ENCODE data around the gene VGF.

DNA sequence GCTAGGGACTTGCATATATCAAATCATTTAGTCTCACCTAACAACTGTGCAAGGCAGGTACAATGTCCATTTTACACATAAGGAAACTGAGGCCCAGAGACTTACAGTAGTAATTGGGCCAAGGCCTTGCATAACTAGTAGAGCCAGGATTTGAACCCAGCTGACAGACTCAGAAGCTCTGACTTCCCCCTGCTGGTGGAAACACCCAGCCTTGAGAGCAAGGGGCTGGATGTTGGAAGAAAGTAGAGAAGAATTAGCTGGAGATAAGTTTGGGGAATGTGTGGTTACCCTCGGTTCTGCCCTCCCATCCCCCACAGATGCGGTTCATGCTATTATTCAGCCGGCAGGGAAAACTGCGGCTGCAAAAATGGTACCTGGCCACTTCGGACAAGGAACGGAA, 9.1 kb downstream of the VGF start:
- peak; percentile 38 to 53 for TF ChIP-seq CTCF (conservative IDR thresholded peaks at IDR 0.05; ENCODE audit: low read depth in 2 of 2)
- no peak for TF ChIP-seq POLR2AphosphoS5 (IDR thresholded peaks at IDR 0.05; ENCODE audit: low read depth)
- TF ChIP-seq JUNB (IDR thresholded peaks at IDR 0.05; ENCODE audit: unreplicated experiment) = no peak
